Measurements from ENCODE around the gene EPS8L1.
A peak's percentile ranks its signal among the peaks of the same experiment; 100 is the strongest.

Gene EPS8L1

DNA sequence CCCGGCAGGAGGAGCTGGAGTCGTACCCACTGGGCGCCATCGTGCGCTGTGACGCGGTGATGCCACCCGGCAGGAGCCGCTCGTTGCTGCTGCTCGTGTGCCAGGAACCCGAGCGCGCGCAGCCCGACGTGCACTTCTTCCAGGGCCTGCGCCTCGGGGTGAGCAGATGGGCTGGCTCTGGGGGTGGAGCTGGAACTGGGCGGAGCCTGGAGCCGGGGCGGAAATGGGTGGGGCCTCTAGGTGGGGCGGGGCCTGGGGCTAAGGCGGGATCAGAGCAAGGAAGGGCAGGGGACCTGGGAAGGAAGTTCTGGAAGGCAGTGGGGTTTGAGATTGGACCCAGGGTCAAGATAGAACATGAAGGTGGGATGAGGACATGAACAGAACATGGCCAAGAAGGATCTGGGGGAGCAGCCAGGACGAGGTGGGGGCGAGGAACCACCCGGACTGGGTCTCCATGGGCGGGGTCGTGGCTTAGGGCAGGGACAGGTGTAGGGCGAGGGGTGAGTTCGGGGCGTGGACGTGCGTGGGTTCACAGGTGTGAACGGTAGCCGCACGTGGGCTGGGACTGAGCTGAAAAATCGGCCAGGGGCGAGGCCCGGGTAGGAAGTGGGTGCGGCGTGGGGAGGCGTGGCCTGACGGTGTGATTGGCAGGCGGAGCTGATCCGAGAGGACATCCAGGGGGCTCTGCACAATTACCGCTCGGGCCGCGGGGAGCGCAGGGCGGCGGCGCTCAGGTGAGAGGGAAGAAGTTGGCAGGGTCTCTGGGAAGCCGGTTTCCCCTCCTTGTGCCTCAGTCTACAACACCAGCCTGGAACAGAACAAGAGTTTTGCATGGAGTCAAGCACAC lies 4.7 kb downstream of the EPS8L1 start:
- DNase-seq (ENCODE audit: low read depth in 2 of 2, low spot score in 1 of 2): no peak

DNA sequence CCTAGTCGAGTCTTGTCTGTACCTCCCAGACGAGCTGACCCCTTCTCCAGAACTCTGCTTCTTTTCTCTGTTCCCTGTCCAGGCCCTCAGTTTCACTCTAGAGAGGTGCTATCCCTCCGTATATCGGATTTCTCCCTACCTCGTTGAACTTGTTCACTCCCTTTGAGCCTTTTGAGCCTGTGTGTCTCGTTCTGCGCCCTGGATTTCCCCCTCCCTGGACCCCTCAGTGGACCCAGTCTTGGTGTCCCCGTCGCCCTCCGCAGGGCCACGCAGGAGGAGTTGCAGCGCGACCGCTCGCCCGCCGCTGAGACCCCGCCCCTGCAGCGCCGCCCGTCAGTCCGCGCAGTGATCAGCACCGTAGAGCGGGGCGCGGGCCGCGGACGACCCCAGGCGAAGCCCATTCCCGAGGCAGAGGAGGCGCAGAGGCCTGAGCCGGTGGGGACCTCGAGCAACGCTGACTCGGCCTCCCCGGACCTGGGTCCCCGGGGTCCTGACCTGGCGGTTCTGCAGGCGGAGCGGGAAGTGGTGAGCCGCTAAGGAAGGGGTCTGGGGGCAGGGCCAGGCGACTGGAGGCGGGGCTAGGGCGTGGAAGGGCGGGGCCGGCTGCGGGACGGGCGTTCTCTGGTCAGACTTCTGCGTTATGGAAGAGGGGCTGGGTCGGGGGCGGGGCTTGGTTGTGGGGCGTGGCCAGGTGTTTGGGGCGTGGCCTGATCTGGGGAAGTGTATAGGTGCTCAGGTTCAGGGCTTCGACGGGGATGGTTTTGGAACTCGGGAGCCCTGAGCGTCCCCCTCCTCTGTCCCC lies 5.5 kb downstream of the EPS8L1 start:
- DNase-seq (ENCODE audit: low read depth in 2 of 2, low spot score in 1 of 2): peak; percentile 67 to 71

DNA sequence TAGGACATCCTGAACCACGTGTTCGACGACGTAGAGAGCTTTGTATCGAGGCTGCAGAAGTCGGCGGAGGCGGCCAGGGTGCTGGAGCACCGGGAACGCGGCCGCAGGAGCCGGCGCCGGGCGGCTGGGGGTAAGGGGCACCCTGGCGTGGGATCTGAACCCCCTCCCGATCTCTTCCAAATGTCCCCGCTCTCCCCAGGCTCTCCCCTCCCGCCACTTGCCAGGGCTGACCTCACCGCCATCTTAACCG lies 6.0 kb downstream of the EPS8L1 start:
- no peak for DNase-seq (ENCODE audit: low read depth in 2 of 2, low spot score in 1 of 2)

DNA sequence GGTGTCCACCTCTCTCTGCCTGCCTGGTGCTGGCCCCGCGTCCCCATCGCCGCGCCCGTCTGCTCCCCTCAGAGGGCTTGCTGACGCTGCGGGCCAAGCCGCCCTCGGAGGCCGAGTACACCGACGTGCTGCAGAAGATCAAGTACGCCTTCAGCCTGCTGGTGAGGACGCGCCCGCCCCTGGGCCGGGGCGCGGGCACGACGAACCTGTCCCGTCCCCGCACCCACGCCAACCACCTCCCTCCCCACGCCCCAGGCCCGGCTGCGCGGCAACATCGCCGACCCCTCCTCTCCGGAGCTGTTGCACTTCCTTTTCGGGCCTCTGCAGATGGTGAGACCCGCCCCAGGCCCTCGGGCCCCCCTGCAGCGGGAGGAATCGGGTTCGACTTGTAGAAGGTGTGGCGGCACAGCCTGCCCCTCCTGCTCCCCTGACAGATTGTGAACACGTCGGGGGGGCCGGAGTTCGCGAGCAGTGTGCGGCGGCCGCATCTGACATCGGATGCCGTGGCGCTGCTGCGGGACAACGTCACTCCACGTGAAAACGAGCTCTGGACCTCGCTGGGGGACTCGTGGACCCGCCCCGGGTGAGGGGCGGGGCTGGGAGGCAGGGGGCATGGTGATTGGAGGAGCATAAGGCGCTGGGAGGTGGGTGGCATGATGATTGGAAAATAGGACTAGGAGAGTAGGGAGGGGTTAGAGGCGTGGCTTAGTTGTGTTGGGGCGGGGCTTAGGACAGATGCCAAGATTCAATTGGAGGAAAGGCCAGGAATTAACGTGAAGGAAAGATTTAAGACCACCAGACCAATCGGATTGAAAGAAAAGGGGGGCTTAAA lies 6.6 kb downstream of the EPS8L1 start:
- DNase-seq (ENCODE audit: low read depth in 2 of 2, low spot score in 1 of 2): no peak

DNA sequence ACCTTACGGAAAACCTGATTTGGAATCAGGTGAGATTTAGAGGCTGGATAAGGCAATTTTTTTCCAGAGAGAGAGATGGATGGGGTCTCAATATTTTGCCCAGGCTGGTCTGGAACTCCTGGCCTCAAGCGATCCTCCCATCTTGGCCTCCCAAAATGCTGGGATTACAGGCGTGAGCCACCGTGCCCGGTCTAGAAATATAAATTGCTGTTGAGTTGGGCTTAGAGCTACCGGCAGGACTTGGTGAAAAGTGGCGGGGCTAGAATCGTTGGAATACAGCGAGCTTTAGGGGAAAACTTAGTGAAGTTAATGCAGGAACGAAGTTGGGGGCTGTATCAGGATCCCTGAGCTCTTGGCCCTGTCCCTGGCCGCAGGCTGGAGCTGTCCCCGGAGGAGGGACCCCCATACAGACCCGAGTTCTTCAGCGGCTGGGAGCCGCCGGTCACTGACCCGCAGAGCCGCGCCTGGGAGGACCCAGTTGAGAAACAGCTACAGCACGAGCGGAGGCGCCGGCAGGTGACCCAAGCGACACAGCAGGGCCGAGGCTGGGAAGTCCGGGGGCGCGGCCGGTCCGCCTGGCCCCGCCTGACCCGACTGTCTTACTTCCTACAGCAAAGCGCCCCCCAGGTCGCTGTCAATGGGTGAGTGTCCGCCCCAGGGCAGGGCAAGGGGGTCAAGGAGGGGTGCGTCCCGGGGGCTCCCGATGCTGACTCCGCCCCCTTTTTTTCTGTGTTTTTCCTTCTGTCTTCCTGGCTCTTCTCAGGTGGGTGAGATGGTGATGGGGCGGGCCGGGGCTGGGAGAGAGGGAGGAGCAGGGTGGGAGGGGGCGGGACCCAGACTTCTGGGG lies 7.6 kb downstream of the EPS8L1 start:
- DNase-seq (ENCODE audit: low read depth in 2 of 2, low spot score in 1 of 2): no peak

DNA sequence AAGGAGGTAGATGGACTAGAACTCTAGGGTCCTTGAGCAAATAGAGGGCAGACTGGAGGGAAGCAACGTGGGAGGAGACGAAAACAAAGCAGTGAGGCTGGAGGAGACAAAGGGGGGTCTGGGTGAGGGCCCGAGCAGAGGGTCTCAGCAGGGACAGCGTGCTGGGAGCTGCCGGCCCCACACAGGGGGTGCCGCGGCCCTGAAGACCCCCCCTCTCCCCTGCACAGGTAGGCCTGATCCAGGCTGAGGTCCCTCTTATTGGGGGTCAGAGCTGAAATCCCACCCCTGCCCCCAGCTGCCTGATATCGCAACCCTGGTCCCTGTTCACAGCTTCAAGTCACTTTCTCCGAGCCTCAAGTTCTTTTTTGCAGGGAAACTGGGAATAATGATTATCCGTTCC lies 8.7 kb downstream of the EPS8L1 start:
- DNase-seq (ENCODE audit: low read depth in 2 of 2, low spot score in 1 of 2): no peak

DNA sequence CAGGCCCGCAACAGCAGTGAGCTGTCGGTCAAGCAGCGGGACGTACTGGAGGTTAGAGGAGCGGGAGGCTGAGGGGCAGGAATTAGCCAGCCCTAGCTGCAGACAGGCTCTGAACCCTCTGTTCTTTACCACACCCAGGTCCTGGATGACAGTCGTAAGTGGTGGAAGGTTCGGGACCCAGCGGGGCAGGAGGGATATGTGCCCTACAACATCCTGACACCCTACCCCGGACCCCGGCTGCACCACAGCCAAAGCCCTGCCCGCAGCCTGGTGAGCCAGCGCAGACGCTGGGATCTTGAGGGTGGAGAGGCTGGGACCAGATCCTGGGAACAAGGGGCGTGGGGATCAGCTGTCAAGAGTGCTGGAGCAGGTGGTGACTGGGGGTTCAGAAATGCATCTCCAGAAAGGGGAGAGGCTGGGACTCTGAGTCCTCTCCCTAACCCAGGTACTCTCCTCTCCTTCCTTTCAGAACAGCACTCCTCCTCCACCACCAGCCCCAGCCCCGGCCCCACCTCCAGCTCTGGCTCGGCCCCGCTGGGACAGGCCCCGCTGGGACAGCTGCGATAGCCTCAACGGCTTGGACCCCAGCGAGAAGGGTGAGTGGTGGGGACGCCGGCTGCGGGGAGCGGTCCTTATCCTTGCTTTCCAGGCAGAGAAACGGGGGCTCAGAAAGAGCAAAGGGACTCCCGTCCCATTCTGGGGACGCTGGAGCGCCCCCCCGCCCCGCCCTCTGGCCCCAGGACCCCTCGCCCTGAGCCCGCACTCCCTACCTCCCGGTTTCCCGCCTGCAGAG lies 10.4 kb downstream of the EPS8L1 start:
- no peak for DNase-seq (ENCODE audit: low read depth in 2 of 2, low spot score in 1 of 2)

DNA sequence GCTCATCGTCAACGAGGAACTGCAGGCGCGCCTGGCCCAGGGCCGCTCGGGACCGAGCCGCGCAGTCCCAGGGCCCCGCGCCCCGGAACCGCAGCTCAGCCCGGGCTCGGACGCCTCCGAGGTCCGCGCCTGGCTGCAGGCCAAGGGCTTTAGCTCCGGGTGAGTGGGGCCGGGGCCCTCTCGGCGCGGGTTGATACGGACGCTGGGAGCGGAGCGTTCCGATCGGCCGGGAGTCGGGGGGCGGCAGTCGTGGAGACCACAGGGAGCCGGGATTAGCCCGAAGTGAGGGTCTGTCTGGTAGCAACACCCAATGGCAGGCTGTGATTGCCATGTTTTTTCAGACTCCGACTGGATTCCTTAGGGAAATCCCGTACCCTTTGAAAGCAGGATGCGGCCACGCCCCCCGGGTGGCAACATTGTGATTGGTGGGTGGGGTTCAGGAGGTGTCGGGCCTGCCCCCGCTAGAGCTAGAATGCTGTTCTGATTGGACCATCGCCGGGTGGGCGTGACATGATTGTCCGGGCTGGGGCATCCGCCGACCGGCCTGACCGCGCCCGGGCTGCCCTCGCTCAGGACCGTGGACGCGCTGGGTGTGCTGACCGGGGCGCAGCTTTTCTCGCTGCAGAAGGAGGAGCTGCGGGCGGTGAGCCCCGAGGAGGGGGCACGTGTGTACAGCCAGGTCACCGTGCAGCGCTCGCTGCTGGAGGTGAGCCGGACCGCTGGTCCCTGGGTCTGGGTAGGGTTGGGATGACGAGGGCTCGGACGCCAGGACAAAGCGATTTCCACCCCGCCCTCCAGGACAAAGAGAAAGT lies 11.3 kb downstream of the EPS8L1 start:
- DNase-seq (ENCODE audit: low read depth in 2 of 2, low spot score in 1 of 2): no peak

DNA sequence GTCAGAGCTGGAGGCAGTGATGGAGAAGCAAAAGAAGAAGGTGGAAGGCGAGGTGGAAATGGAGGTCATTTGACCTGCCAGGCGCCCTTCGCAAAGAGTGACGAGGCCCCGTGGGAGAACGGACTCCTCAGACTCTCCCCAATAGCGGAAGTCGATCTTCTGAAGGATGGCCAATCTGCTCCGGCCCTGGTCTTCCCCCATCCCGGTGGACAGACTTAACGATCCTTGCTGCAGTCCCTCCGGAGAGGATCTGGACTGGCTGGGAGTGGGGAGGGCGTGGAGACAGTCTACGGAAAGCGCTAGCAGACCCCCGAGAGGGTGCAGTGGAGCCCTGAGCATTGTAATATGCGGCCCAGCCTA lies 11.9 kb downstream of the EPS8L1 start:
- DNase-seq (ENCODE audit: low read depth in 2 of 2, low spot score in 1 of 2): no peak

DNA sequence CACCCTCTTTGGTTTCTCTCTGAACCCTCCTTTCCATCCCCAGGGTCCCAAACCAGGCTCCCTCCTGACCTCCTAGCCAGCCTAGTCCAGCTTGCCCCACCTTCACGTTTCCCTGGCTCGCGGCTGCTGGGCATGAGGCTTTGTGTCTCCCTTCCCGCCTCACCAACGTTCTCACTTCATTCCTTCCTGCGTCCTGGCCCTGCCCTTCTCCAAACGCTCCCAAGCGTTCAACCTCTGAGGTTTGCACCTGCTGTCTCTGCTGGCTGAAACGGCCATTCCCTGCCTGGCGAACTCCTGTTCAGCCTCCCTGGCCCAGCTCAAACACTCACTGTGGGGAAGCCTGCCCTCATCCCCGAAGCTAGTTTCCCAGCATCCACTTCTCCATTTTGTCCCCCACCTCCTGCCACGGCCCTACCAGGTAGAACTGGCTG lies 12.4 kb downstream of the EPS8L1 start:
- no peak for DNase-seq (ENCODE audit: low read depth in 2 of 2, low spot score in 1 of 2)

DNA sequence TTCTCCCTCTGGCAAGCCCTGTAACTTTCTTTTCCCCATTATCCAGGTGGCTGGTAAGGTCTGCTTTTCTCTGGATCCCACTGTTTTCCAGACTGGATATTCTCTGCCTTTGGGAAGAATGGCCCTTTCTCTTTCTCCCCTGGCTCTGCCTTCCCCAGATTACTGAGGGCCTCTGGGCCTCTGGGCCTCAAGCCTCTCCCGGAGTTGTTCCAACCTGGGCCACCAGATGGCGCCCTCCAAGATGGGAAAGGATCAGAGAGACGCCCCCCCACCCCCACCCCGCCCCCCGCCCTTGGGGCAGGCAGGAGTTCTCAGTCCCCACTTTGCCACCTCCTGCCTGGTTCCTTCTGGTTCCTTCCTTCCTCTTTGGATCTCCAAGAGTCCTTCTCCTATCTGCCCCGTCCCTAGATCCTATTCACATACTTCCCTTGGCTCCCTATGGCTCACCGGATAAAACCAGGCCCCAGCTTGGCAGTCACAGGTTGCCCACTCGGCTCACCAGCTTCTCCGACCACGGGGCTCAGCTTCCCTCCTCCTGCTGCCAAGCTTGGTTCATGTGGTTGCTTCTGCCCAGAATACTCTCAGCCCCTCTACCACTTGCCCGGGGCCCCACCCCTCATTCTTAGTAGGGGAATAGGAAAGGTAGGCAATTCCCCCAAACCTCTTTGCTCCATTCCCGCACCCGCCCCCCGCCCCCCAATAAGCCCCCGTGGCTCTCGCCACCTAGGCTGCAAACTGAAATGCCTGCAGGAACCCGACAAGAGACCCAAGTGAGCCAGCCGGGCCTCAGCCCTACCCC lies 13.1 kb downstream of the EPS8L1 start:
- DNase-seq (ENCODE audit: low read depth in 2 of 2, low spot score in 1 of 2): peak; percentile 39 to 85

DNA sequence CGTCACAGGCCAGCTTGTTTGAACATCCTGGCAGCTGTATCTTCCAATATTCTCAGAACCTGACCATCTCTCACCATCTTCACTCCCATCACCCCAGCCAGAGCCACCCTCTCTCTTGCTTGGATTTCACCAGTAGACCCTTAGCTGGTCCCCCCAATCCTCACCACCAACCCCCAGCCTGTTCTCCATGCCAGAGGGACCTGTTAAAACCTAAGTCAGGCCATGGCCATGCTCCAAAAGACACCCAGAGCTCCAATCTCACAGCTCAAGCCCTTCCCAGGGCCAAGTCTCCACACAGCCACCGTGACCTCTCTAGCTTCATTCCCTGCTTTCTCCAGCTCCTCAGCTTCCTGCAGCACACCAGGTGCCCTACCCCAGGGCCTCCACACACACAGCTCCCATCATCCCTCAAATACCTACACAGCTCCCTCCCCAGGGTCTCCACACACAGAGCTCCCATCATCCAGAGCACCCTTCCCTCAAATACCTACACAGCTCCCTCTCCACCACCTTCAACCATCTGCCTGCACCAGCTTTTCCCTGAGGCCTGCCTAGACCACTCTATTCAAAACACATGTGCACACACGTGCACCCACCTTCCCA lies 13.8 kb downstream of the EPS8L1 start:
- no peak for DNase-seq (ENCODE audit: low read depth in 2 of 2, low spot score in 1 of 2)

DNA sequence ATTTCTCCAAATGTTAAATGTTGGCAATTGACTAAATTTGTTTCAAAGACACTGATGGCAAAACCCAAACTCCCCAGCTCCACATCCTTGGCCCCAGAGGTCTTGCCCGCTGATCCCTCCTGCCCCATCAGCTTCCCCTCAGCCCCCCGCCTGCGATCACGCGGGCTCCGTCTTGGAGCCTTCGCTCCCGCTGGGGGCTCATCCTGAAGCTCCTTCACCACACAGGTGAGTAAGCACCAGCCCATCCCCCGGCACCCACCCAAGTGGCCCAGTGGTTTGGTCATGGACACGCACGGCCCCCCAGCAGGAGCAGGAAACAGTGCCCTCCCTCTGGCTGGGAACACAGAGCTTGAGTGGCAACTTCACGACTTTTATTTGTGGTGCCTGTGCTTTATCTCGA lies 14.9 kb downstream of the EPS8L1 start:
- no peak for DNase-seq (ENCODE audit: low read depth in 2 of 2, low spot score in 1 of 2)

DNA sequence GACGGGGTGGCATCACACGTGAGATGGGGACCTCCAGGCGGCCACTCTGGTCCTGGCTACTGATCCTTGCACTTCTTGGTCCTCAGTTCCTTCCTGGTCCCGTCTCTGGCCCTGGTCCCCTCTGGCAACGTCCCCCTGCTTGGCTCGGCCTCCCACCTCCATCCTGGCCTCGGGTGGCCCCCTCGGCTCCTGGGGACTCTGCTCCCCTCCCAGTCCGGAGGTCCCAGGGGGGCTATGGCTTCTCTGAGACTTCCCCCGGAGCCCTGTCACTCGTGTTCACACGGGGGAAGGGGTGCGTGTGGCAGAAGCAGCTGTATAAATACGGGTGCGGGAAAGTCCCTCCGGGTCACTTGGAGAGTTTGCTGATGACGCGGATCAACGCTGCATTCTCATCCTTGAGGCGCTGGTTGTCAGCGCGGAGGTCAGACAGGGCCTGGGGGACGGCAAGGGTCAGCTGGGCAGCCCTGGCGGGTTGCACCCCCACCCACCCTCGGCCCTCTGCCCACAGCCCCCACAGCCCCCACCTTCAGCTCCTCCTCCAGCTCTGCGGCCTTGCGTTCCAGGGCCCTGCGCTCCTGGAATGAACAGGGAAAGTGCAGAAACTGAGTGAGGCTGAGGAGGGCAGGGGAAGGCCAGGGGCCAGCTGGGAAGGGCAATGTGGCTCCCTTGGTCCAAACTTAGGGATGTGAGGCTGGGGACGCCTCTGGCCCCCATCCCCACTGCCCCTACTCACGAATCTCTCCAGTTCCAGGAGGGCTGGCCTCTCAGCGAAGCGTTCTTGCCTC lies 15.6 kb downstream of the EPS8L1 start:
- no peak for DNase-seq (ENCODE audit: low read depth in 2 of 2, low spot score in 1 of 2)

DNA sequence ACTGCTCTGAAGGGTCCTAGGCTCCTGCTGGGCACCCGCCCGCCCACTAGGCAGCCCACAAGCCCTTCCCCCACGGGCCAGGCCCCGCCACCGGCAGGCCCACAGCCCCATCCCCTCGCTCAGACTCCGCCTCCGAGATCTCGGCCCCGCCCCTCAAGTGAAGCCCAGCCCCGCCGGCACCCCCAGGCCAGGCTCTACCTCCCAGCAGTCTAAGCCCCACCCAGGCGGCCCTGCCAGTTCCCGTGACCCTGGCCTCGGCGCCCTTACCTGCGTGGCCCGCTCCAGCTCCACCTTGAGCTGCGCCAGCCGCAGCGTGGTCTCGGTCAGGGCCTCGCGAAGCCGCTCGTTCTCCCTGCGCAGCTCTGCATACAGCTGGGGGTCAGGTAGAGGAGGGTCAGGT lies 16.3 kb downstream of the EPS8L1 start:
- no peak for DNase-seq (ENCODE audit: low read depth in 2 of 2, low spot score in 1 of 2)

DNA sequence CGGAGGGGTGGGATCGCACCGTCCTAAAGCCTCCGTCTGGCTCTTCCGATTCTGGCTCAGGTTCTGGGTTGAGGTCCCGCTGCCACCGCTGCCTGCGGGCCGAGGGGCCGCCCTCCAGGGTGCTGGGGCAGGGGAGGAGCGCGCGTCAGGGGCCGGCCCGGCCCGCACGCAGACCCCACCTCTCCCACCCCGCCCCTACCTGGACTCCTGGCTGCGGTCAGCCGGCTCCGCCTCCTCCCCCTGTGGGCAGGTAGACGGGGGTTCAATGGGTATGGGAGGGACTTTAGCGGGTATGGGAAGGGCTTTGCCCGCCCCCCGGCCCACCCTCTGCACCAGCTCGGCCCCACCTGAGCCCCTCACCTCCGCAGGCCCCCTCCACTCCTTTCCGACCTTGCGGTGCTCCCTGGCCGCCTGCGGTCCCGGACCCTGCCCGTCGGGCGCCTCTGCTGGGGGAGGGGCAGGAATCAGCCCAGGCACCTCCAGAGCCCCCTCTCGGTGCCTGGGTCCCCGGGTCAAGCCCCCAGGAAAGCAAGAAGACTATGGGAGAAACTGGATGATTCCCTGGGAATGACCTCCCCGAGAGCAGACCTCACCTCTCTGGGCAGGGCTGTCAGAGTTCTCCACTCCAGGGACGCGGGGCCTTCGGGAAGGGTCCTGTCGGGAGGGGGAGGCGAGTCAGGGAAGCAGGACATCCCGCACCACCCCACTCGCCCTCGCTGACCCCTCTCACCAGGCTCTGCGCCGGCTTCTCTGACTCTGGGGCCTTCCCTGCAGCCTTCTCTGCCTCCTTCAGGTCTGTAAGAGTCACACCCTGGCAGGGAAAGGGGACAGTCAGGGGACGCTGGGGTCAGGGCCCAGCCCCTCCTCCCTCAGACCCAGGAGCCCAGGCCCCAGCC lies 17.0 kb downstream of the EPS8L1 start:
- DNase-seq (ENCODE audit: low read depth in 2 of 2, low spot score in 1 of 2): no peak

All from stimulated activated CD8-positive, alpha-beta memory T cell treated with anti-CD3 and anti-CD28 coated beads, Interleukin-4, amount 100 ng/mL, for 4 hours (primary cell).